HG03354 (cell line): ENCODE data around the gene LHPP.

Source experiments
- ATAC-seq: cut with Tn5 transposase; IDR thresholded peaks from one replicate; pipeline ENCODE4 v1.9.1; 2021; ENCODE audit warnings: mild to moderate bottlenecking; ENCODE audit not compliant: unreplicated experiment, poor library complexity, severe bottlenecking

The LHPP gene

GRCh38 chr10:124515244-124515970, 53.8 kb downstream of the LHPP start:
- no peak for ATAC-seq

DNA sequence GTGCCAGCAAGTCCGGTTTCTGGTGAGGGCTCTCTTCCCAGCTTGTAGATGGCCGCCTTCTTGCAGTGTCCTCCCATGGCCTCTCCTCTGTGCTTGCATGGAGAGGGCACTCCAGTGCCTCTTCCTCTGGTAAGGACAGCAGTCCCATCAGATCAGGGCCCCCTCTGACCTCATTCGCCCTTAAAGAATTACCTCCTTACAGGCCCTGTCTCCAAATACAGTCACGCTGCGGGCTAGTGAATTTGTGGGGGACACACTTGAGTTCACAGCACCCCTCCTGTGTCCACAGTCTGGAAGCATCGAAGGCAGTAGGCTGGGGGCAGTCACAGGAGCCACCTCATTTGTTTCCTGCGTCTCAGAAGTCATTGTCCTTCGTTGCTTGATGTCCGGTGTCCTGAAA, 54.6 kb downstream of the LHPP start:
- ATAC-seq, result no peak

DNA sequence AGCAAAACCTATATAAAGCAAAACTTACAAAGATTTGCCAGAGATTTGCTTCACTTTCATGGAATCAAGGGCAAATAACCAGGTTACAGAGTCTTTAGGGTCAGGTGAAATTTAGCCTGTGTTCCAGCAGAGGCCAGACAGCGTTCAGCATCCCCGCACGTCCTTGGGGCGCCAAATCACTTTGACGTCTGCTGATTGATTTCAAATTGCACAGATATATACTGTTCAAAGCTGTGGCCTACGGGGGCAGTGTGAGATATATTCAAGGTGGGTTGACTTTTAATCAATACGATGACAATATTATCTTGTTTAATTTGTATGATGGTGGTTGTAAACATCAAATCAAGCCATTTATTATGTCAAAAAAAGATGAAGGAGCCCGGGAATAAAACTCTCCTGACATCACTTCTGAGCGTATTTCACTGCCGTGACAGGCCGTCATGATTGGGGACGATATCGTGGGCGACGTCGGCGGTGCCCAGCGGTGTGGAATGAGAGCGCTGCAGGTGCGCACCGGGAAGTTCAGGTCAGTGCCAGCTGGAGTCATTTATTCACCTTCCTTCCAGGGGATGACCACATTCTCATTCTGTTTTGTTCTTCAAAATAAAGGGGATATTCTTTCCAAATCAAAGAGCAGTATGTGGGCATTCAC, 55.2 kb downstream of the LHPP start:
- ATAC-seq, result no peak

GRCh38 chr10:124517461-124517860, 55.8 kb downstream of the LHPP start:
- ATAC-seq, result no peak

DNA sequence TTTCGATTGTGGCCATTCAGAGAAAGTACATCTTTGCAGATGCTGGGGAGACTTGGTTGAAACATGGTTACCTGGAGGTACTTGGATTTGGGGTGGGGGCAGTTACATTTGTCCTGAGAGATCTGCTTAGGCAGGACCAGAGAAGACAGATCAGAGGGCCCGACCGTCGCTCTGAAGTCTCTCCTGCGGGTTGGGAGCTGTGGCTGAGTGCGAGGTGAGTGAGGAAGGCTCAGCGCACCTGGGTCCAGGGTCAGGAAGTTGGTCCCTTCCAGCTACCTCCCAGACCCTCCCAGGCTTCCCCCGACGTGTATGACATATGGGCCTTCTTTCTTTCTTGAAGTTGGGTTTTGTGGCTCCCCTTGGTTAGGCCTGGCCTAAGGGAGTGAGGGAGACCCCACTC, 56.3 kb downstream of the LHPP start:
- ATAC-seq, result no peak

GRCh38 chr10:124518366-124518765, 56.7 kb downstream of the LHPP start:
- ATAC-seq, result no peak

DNA sequence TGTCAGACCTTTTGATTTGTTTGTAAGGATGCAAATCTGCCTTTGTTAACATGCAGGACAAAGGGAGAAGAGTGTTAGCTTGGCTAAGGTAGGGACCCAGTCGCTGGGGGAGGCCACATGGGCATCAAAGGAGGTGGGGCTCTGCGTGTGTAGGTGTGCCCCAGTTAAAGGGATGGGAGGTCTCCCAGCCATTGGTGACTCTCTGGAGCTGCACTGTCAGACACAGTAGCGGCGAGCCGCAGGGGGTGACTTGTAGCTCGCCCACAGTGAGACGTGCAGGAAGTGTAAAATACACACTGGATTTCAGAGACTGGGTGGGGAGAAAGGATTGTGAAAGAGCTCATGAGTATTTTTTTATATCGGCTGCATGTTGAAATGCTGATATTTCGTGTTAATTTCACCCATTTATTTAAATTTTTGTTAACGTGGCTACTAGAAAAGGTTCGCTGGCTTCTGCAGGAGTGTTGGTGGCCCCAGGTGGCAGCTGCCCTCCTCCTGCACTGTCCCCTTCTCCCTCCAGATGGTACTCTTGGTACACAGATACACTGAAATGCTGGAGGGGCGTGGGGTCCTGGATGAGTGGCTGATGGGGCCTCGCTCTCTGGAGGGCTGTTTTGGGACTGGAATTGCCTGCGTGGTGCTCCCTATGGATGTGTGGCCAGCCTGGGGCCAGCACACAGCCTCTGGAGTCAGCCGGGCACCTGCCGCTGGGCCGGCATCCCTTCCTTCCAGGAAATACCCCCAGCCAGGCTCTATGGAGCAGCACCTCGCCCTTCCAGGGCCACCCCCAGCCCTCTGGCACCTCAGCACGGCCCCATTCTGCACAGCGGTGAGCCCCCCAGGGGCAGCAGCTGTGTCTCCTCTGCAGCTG, 59.2 kb downstream of the LHPP start:
- no peak for ATAC-seq

DNA sequence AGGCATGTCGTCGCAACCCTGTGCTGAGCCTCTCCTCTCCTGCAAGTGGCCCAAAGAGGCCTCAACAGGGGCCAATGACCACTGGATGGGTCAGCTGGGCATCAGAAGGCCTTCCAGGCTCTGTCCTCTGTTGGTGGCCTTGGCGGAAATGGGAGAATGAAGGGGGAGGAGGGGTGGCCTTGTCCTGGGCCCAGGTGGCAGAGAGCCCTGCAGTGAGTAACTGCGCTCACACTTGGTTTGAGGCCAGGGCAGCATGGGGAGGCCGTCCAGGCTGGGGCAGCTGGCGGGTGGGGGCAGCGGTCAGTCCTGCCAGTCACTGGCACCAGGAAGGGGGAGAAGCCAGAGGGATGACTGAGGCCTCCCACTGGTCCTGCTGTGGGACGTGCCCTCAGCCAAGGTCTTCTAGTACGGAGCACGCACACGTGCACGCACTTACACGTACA, 59.8 kb downstream of the LHPP start:
- ATAC-seq, result no peak

GRCh38 chr10:124522131-124522932, 60.7 kb downstream of the LHPP start:
- no peak for ATAC-seq

- no peak for ATAC-seq
These were observed 61.6 kb downstream of the LHPP start for GRCh38 chr10:124522933-124523871.

GRCh38 chr10:124523901-124524300, 62.3 kb downstream of the LHPP start:
- no peak for ATAC-seq

DNA sequence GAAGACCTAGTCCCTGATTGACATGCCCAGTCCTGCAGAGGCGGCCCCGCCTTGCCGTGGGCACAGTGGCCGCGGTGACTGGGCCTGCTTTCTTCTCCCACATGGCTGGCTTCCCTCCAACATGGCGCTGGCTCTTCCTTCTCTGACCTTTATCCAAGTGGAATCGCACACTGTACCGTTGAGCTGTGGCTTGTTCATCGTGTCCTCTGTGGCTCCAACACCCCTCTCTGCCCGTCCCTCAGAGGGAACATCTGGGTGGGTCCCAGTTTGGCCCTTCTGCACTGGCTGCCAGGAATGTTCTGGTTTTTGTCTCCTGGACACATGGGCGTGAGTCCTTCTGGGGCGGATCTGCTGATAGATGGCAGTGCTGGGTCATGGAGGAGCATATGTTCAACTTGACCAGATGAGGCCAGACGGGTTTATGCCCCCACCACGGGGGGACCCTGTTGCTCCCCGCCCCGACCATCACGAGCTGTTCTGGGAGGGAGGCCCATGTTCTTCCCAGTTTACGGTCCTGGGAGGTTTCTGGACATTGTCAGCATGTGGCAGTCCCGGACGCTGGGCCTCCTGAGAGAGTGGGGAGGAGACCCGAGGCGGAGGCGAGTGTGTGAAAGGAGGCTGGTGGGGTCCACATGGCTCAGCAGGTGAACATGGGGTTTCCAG, 63.5 kb downstream of the LHPP start:
- ATAC-seq, result no peak

- ATAC-seq, result no peak
These were observed 64.4 kb downstream of the LHPP start for GRCh38 chr10:124525751-124526600.

GRCh38 chr10:124526621-124527267, 65.1 kb downstream of the LHPP start:
- no peak for ATAC-seq

DNA sequence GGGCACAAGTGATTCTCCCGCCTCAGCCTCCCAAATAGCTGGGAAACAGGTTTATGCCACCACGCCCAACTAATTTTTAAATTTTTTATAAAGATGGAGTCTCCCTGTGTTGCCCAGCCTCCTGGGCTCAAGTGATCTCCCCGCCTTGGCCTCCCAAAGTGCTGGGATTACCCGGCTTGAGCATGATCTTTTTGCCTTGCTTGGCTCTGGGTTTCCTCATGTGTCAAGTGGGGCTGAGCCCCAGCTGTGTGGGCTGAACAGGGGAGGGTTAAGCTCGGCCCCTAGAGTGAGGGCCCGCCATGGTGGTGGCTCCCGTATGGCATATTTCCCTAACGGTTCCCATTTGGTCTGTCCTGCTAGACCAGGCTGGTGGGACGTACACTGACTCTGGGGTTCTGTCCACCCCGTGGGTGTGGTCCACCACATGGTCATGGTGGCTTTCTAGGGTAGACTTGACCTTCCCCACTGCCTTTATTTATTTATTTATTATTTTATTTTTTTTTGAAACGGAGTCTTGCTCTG, 66.3 kb downstream of the LHPP start:
- ATAC-seq, result no peak

GRCh38 chr10:124529661-124530214, 68.1 kb downstream of the LHPP start:
- no peak for ATAC-seq
